WTC11 (cell line): ENCODE measurements around the gene GPC6. TPM values are rescaled to one million over a fixed set of nuclear protein-coding genes. Genes with fewer than 3 reads are reported as not detected.
A peak's percentile ranks its signal among the peaks of the same experiment; 100 is the strongest.

Source experiments
- ATAC-seq: fragments of 200-7000 bp; cut with Tn5 transposase; 2 replicates; pipeline ENCODE4 v1.10.0; 2021; ENCODE audit warnings: mild to moderate bottlenecking, moderate library complexity
- CTCF ChIA-PET: fragments of 300-600 bp; sonication (Branson Sonifier 250); formaldehyde crosslinking; loops from one replicate; lab custom pipeline; 2021; ENCODE audit warnings: antibody characterized with exemption; lab: Charles Lee
- POLR2A ChIA-PET: fragments of 350-600 bp; sonication (Branson Sonifier 250); formaldehyde crosslinking; loops from one replicate; lab custom pipeline; 2021; ENCODE audit warnings: antibody characterized with exemption; lab: Charles Lee
- DNase-seq: peaks from one replicate; pipeline ENCODE4 v3.0.0; 2021; ENCODE audit warnings: low spot score
- H3K27ac Mint-ChIP-seq: 2 replicates; pipeline ENCODE4 v1.8.0; 2021; ENCODE audit warnings: mixed read lengths
- H3K27me3 Mint-ChIP-seq: 2 replicates; pipeline ENCODE4 v1.8.0; 2021; ENCODE audit warnings: low read depth, mild to moderate bottlenecking, moderate library complexity, mixed read lengths
- H3K36me3 Mint-ChIP-seq: 2 replicates; pipeline ENCODE4 v1.8.0; 2021; ENCODE audit warnings: mixed read lengths
- H3K4me1 Mint-ChIP-seq: 2 replicates; pipeline ENCODE4 v1.8.0; 2022; ENCODE audit warnings: mixed read lengths
- H3K4me3 Mint-ChIP-seq: 2 replicates; pipeline ENCODE4 v1.8.0; 2021; ENCODE audit warnings: mild to moderate bottlenecking, moderate library complexity, mixed read lengths
- H3K9me3 Mint-ChIP-seq: 2 replicates; pipeline ENCODE4 v1.8.0; 2021; ENCODE audit warnings: mixed read lengths
- CREB1 ChIP-seq: sonication (generic); formaldehyde crosslinking; IDR thresholded peaks from 2 replicates; pipeline ENCODE4 v1.8.0; 2023; ENCODE audit warnings: mild to moderate bottlenecking, missing genetic modification reagents
- FOXJ3 ChIP-seq: sonication (generic); formaldehyde crosslinking; IDR thresholded peaks from 2 replicates; pipeline ENCODE4 v1.9.0; 2021; ENCODE audit warnings: missing genetic modification reagents, mild to moderate bottlenecking, borderline replicate concordance
- GABPB1 ChIP-seq: sonication (generic); formaldehyde crosslinking; IDR thresholded peaks from 2 replicates; pipeline ENCODE4 v1.8.1; 2023; ENCODE audit warnings: mild to moderate bottlenecking, missing genetic modification reagents
- GRHL2 ChIP-seq: fragments of 250-450 bp; sonication (Bioruptor Pico); IDR thresholded peaks from 2 replicates; pipeline ENCODE4 v1.8.0; 2022; ENCODE audit warnings: mild to moderate bottlenecking, moderate library complexity; ENCODE audit not compliant: insufficient replicate concordance, severe bottlenecking
- HMGA2 ChIP-seq: fragments of 250-450 bp; sonication (Bioruptor Pico); IDR thresholded peaks from 2 replicates; pipeline ENCODE4 v1.4.0; 2021; ENCODE audit warnings: mild to moderate bottlenecking, moderate library complexity
- JAZF1 ChIP-seq: fragments of 250-450 bp; sonication (Bioruptor Pico); IDR thresholded peaks from 2 replicates; pipeline ENCODE4 v1.9.0; 2021; ENCODE audit warnings: moderate library complexity, mild to moderate bottlenecking, inconsistent platforms
- KAT7 ChIP-seq: sonication (generic); formaldehyde crosslinking; IDR thresholded peaks from 2 replicates; pipeline ENCODE4 v1.8.1; 2023; ENCODE audit warnings: missing genetic modification reagents, mild to moderate bottlenecking, borderline replicate concordance
- SMAD3 ChIP-seq: sonication (generic); formaldehyde crosslinking; IDR thresholded peaks from 2 replicates; pipeline ENCODE4 v1.8.0; 2022; ENCODE audit warnings: missing genetic modification reagents, mild to moderate bottlenecking, borderline replicate concordance
- TEAD1 ChIP-seq: sonication (generic); formaldehyde crosslinking; IDR thresholded peaks from 2 replicates; pipeline ENCODE4 v1.8.0; 2022; ENCODE audit warnings: mild to moderate bottlenecking, missing genetic modification reagents
- ZNF416 ChIP-seq: fragments of 250-450 bp; sonication (Bioruptor Pico); IDR thresholded peaks from 2 replicates; pipeline ENCODE4 v1.9.0; 2021; ENCODE audit warnings: mild to moderate bottlenecking, inconsistent platforms
- total RNA-seq: library from RNA; stranded (reverse); gene quantifications from 3 replicates; pipeline ENCODE4 v1.2.3, GENCODE V29; 2021
- TF ChIP-seq, protein P1 (sequence below): sonication (generic); formaldehyde crosslinking; IDR thresholded peaks from 2 replicates; pipeline ENCODE4 v1.8.1; 2023; ENCODE audit warnings: mild to moderate bottlenecking, missing genetic modification reagents, borderline replicate concordance
- TF ChIP-seq, protein P2 (sequence below): fragments of 250-450 bp; sonication (Bioruptor Pico); IDR thresholded peaks from 2 replicates; pipeline ENCODE4 v1.8.0; 2021; ENCODE audit warnings: mild to moderate bottlenecking
- TF ChIP-seq, protein P3 (sequence below): sonication (generic); formaldehyde crosslinking; IDR thresholded peaks from 2 replicates; pipeline ENCODE4 v1.8.0; 2023; ENCODE audit warnings: mild to moderate bottlenecking, missing genetic modification reagents
- TF ChIP-seq, protein P4 (sequence below): sonication (generic); formaldehyde crosslinking; IDR thresholded peaks from 2 replicates; pipeline ENCODE4 v1.8.1; 2023; ENCODE audit warnings: mild to moderate bottlenecking, missing genetic modification reagents
- TF ChIP-seq, protein P5 (sequence below): sonication (generic); formaldehyde crosslinking; conservative IDR thresholded peaks from 2 replicates; pipeline ENCODE4 v1.8.1; 2023; ENCODE audit warnings: mild to moderate bottlenecking, low read depth, missing genetic modification reagents, moderate library complexity
- TF ChIP-seq, protein P6 (sequence below): sonication (generic); formaldehyde crosslinking; IDR thresholded peaks from 2 replicates; pipeline ENCODE4 v1.8.1; 2022; ENCODE audit warnings: low read depth, mild to moderate bottlenecking, moderate library complexity, missing genetic modification reagents, borderline replicate concordance

Gene GPC6
- total RNA-seq, 1 experiment from 2014 or later: 19.5 TPM

DNA sequence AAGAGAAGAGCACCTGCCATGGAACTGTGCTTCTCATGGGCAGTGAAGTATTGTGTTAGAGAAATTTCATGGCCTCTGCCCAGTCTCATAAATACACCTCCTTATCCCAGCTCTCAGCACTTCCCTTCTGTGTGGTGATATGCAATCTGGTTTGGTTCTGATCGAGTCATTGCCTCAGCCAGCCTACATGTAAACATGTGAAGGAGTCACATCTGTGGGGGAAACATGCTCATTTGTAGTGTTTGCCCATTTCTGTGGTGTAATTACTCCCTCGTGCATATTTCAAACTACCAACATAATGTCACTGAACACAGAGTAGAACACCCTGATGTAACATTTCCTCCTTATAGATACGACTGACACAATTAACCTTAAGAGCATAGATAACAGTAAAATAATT, 1069.9 kb downstream of the GPC6 start:
- DNase-seq: no peak
- H3K4me1 Mint-ChIP-seq: peaks cover 11% of the 10 kb centered on the region
- H3K9me3 Mint-ChIP-seq: no peaks in the 10 kb centered on the region
- no peaks in the 10 kb centered on the region for H3K36me3 Mint-ChIP-seq
- H3K4me3 Mint-ChIP-seq: no peak overlapping the region
- TF ChIP-seq, protein P1, sequence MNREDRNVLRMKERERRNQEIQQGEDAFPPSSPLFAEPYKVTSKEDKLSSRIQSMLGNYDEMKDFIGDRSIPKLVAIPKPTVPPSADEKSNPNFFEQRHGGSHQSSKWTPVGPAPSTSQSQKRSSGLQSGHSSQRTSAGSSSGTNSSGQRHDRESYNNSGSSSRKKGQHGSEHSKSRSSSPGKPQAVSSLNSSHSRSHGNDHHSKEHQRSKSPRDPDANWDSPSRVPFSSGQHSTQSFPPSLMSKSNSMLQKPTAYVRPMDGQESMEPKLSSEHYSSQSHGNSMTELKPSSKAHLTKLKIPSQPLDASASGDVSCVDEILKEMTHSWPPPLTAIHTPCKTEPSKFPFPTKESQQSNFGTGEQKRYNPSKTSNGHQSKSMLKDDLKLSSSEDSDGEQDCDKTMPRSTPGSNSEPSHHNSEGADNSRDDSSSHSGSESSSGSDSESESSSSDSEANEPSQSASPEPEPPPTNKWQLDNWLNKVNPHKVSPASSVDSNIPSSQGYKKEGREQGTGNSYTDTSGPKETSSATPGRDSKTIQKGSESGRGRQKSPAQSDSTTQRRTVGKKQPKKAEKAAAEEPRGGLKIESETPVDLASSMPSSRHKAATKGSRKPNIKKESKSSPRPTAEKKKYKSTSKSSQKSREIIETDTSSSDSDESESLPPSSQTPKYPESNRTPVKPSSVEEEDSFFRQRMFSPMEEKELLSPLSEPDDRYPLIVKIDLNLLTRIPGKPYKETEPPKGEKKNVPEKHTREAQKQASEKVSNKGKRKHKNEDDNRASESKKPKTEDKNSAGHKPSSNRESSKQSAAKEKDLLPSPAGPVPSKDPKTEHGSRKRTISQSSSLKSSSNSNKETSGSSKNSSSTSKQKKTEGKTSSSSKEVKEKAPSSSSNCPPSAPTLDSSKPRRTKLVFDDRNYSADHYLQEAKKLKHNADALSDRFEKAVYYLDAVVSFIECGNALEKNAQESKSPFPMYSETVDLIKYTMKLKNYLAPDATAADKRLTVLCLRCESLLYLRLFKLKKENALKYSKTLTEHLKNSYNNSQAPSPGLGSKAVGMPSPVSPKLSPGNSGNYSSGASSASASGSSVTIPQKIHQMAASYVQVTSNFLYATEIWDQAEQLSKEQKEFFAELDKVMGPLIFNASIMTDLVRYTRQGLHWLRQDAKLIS (CRISPR knock-in tag): no peak
- TF ChIP-seq HMGA2 (no peak), FOXJ3 (CRISPR knock-in tag) (no peak)
- CTCF ChIA-PET: no interaction called here
- H3K27ac Mint-ChIP-seq: no peak overlapping the region
- POLR2A ChIA-PET: no interaction called here
- no peaks in the 10 kb centered on the region for H3K27me3 Mint-ChIP-seq
- no peak for ATAC-seq

DNA sequence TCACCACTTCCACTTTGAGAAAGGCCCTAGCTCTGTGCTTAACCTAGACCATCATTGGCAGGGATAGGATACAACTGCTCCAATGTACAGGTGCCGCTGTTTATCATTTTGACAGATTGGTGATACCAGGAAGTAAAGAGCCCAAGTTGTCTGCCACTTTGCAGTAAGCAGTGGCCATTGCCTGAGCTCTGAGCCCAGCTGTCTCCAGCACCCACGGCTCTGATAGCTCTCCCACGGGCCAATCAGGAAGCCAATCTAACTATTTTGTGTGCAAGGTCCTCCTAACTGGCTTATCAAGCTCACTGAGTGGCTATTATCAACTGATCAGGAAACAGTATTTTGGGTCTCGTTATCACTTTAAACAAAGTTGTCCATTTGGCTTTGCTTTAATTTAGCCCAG, 1071.7 kb downstream of the GPC6 start:
- Mint-ChIP-seq H3K36me3 (no peaks in the 10 kb centered on the region), H3K9me3 (0 out of 2 replicates have a peak, but pooled peaks cover 3% of the 10 kb centered on the region), H3K4me3 (no peak overlapping the region), H3K4me1 (peaks cover 20% of the 10 kb centered on the region), H3K27me3 (no peaks in the 10 kb centered on the region), H3K27ac (no peak overlapping the region)
- CTCF ChIA-PET: interaction anchor here (0.9 kb wide), 1 partner anchor 105 kb away, joined by 3 read pairs; no protein-coding TSS in a partner anchor
- POLR2A ChIA-PET: no interaction called here
- ATAC-seq (peak; percentile 59; the same call in 1 of the 2 replicates), DNase-seq (no peak)
- TF ChIP-seq TEAD1 (CRISPR knock-in tag): no peak
- TF ChIP-seq JAZF1 (CRISPR knock-in tag): no peak
- TF ChIP-seq SMAD3 (CRISPR knock-in tag): no peak
- TF ChIP-seq, protein P2, sequence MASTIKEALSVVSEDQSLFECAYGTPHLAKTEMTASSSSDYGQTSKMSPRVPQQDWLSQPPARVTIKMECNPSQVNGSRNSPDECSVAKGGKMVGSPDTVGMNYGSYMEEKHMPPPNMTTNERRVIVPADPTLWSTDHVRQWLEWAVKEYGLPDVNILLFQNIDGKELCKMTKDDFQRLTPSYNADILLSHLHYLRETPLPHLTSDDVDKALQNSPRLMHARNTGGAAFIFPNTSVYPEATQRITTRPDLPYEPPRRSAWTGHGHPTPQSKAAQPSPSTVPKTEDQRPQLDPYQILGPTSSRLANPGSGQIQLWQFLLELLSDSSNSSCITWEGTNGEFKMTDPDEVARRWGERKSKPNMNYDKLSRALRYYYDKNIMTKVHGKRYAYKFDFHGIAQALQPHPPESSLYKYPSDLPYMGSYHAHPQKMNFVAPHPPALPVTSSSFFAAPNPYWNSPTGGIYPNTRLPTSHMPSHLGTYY: no peak
- TF ChIP-seq, protein P3, sequence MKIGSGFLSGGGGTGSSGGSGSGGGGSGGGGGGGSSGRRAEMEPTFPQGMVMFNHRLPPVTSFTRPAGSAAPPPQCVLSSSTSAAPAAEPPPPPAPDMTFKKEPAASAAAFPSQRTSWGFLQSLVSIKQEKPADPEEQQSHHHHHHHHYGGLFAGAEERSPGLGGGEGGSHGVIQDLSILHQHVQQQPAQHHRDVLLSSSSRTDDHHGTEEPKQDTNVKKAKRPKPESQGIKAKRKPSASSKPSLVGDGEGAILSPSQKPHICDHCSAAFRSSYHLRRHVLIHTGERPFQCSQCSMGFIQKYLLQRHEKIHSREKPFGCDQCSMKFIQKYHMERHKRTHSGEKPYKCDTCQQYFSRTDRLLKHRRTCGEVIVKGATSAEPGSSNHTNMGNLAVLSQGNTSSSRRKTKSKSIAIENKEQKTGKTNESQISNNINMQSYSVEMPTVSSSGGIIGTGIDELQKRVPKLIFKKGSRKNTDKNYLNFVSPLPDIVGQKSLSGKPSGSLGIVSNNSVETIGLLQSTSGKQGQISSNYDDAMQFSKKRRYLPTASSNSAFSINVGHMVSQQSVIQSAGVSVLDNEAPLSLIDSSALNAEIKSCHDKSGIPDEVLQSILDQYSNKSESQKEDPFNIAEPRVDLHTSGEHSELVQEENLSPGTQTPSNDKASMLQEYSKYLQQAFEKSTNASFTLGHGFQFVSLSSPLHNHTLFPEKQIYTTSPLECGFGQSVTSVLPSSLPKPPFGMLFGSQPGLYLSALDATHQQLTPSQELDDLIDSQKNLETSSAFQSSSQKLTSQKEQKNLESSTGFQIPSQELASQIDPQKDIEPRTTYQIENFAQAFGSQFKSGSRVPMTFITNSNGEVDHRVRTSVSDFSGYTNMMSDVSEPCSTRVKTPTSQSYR (CRISPR knock-in tag): no peak
- TF ChIP-seq, protein P4, sequence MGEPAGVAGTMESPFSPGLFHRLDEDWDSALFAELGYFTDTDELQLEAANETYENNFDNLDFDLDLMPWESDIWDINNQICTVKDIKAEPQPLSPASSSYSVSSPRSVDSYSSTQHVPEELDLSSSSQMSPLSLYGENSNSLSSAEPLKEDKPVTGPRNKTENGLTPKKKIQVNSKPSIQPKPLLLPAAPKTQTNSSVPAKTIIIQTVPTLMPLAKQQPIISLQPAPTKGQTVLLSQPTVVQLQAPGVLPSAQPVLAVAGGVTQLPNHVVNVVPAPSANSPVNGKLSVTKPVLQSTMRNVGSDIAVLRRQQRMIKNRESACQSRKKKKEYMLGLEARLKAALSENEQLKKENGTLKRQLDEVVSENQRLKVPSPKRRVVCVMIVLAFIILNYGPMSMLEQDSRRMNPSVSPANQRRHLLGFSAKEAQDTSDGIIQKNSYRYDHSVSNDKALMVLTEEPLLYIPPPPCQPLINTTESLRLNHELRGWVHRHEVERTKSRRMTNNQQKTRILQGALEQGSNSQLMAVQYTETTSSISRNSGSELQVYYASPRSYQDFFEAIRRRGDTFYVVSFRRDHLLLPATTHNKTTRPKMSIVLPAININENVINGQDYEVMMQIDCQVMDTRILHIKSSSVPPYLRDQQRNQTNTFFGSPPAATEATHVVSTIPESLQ (CRISPR knock-in tag): no peak
- TF ChIP-seq, protein P5, sequence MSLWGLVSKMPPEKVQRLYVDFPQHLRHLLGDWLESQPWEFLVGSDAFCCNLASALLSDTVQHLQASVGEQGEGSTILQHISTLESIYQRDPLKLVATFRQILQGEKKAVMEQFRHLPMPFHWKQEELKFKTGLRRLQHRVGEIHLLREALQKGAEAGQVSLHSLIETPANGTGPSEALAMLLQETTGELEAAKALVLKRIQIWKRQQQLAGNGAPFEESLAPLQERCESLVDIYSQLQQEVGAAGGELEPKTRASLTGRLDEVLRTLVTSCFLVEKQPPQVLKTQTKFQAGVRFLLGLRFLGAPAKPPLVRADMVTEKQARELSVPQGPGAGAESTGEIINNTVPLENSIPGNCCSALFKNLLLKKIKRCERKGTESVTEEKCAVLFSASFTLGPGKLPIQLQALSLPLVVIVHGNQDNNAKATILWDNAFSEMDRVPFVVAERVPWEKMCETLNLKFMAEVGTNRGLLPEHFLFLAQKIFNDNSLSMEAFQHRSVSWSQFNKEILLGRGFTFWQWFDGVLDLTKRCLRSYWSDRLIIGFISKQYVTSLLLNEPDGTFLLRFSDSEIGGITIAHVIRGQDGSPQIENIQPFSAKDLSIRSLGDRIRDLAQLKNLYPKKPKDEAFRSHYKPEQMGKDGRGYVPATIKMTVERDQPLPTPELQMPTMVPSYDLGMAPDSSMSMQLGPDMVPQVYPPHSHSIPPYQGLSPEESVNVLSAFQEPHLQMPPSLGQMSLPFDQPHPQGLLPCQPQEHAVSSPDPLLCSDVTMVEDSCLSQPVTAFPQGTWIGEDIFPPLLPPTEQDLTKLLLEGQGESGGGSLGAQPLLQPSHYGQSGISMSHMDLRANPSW (CRISPR knock-in tag): no peak
- TF ChIP-seq, protein P6, sequence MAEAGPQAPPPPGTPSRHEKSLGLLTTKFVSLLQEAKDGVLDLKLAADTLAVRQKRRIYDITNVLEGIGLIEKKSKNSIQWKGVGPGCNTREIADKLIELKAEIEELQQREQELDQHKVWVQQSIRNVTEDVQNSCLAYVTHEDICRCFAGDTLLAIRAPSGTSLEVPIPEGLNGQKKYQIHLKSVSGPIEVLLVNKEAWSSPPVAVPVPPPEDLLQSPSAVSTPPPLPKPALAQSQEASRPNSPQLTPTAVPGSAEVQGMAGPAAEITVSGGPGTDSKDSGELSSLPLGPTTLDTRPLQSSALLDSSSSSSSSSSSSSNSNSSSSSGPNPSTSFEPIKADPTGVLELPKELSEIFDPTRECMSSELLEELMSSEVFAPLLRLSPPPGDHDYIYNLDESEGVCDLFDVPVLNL (CRISPR knock-in tag): no peak
- TF ChIP-seq ZNF416: no peak
- no peak for TF ChIP-seq GABPB1 (CRISPR knock-in tag)
- no peak for TF ChIP-seq CREB1
- TF ChIP-seq KAT7 (CRISPR knock-in tag): no peak
- TF ChIP-seq FOXJ3 (CRISPR knock-in tag): no peak
- TF ChIP-seq GRHL2 (CRISPR knock-in tag): no peak
- TF ChIP-seq, protein P1 (CRISPR knock-in tag): no peak
